Thyroid gland (tissue), 4 donors: ENCODE results near the gene KLF11. TPM values are rescaled to one million over a fixed set of nuclear protein-coding genes. Genes with fewer than 3 reads are reported as not detected.

Experiments used
- DNase-seq, 2 donors: peaks; one replicate each; pipeline ENCODE4 v3.0.0-alpha.2; 2019
- H3K27ac ChIP-seq, 3 donors: fragments of 200-600 bp; sonication (generic); 1 replicate in 2 of 3; 2 replicates in 1 of 3; pipeline ENCODE4 v1.5.1; 2016 to 2019; ENCODE audit warnings: mild to moderate bottlenecking in 1 of 3, moderate library complexity in 1 of 3
- H3K27me3 ChIP-seq: fragments of 200-600 bp; sonication (generic); one replicate; pipeline ENCODE4 v1.5.1; 2019
- H3K36me3 ChIP-seq, 2 donors: fragments of 200-600 bp; sonication (generic); one replicate each; pipeline ENCODE4 v1.5.1; 2016 to 2019
- H3K4me1 ChIP-seq, 2 donors: fragments of 200-600 bp; sonication (generic); one replicate each; pipeline ENCODE4 v1.5.1; 2017 to 2019
- H3K4me3 ChIP-seq, 3 donors: fragments of 200-600 bp; sonication (generic); replicated peaks in 1 of 3; 1 replicate in 2 of 3; 2 replicates in 1 of 3; pipeline ENCODE4 v1.5.1; 2016; ENCODE audit warnings: mild to moderate bottlenecking in 1 of 3
- H3K9me3 ChIP-seq: fragments of 200-600 bp; sonication (generic); one replicate; pipeline ENCODE4 v1.5.1; 2017
- POLR2A ChIP-seq, 2 donors: fragments of 450-650 bp; IDR thresholded peaks; one replicate each; pipeline ENCODE4 v1.6.1; 2017; ENCODE audit warnings: antibody characterized with exemption in 2 of 2, mild to moderate bottlenecking in 2 of 2, moderate library complexity in 1 of 2
- WGBS, 2 donors: methylation state at CpG; one replicate each; pipeline ENCODE4 v1.1.5; 2017; 5-methylcytosine and 5-hydroxymethylcytosine counted together
- intact Hi-C: fragments of 100-400 bp; cut with DNase I; formaldehyde crosslinking; loops from one replicate; pipeline ENCODE4 v1.15.1; 2023
- total RNA-seq, 4 donors: library from RNA; depleted of rRNA; stranded (reverse); fragments of >200 nt; gene quantifications; one replicate each; pipeline ENCODE4 v1.2.3, GENCODE V29; 2016
- TF ChIP-seq, protein P1 (sequence below), 6 experiments: fragments of 200-600 bp in 3 of 6; fragments of 450-650 bp in 3 of 6; sonication (generic) in 3 of 6; IDR thresholded peaks; one replicate each; pipeline ENCODE4 v1.5.1; 2016 to 2019; ENCODE audit warnings: antibody characterized with exemption in 6 of 6, mild to moderate bottlenecking in 2 of 6, inconsistent platforms in 1 of 6, moderate library complexity in 1 of 6

KLF11 gene
- total RNA-seq, 4 donors from 2014 or later, result 11.2 to 44.2 (median 23.7) TPM

DNA sequence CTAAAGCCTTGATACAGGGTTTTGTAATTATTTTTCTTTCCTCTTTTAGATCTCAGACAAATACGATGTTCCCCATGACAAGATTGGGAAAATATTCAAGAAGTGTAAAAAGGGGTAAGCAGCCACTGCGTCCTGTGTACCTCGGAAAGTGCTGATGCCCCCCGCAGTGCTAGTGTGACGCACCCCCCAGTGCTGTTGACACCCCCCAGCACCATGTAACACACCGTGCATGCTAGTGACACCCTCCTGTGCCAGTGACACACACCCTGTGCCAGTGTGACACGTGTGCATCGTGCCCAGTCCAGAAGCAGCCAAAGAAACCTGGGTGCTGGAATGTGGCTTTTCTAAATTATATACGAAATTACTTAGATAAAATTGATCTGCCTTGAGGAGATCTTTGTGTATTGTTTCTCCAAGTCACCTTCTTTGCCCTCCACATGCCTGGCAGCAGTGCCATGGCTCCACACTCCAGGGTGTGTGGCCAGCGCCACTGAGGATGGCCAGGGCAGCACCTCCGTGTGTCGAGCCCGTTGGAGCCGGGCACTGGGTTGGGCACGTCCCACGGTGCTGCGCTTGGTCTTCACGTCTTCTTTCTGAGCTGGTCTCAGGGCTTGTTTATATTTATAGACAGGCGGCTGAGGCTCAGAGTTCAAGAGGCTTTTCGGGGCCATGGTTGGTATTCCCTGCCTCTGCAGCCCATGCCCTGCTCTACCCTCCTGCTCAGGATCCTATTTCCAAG, 44.3 kb upstream of the KLF11 start:
- Histone ChIP-seq H3K27me3 (no peaks in the 10 kb centered on the region), H3K27ac (no peak overlapping the region), H3K4me3 (no peak overlapping the region), H3K9me3 (no peaks in the 10 kb centered on the region), H3K36me3 (no peaks in the 10 kb centered on the region), H3K4me1 (no peaks in the 10 kb centered on the region)
- intact Hi-C loops, result no loop called here
- TF ChIP-seq POLR2A (IDR thresholded peaks at IDR 0.05), result no peak
- TF ChIP-seq, protein P1, sequence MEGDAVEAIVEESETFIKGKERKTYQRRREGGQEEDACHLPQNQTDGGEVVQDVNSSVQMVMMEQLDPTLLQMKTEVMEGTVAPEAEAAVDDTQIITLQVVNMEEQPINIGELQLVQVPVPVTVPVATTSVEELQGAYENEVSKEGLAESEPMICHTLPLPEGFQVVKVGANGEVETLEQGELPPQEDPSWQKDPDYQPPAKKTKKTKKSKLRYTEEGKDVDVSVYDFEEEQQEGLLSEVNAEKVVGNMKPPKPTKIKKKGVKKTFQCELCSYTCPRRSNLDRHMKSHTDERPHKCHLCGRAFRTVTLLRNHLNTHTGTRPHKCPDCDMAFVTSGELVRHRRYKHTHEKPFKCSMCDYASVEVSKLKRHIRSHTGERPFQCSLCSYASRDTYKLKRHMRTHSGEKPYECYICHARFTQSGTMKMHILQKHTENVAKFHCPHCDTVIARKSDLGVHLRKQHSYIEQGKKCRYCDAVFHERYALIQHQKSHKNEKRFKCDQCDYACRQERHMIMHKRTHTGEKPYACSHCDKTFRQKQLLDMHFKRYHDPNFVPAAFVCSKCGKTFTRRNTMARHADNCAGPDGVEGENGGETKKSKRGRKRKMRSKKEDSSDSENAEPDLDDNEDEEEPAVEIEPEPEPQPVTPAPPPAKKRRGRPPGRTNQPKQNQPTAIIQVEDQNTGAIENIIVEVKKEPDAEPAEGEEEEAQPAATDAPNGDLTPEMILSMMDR (IDR thresholded peaks at IDR 0.05), result no peak
- WGBS, 2 donors, result 95 to 97% methylated on average over 17 to 20 of the region's 20 CpGs
- no peak for DNase-seq

DNA sequence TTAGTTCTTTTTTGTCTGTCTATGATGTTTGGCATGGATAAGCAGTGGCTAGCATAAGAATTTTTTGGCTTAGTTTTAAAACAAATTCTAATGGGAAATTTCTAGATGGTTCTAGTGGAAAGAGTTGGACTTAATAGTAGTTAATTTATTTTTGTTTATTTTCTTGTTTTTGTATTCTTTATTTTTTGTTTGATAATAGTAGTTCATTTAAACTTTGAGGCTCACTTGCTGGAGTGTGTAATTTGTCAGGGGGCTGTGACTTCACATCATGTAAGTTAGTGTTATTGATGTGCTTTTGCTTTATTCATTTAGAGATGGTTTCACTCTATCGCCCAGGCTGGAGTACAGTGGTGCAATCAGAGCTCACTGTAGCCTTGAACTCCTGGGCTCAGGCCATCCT, 43.7 kb upstream of the KLF11 start:
- no peaks in the 10 kb centered on the region for H3K36me3 ChIP-seq
- DNase-seq, result no peak
- intact Hi-C loops, result no loop called here
- H3K4me3 ChIP-seq, result no peak overlapping the region
- TF ChIP-seq, protein P1 (IDR thresholded peaks at IDR 0.05), result no peak
- no peak for TF ChIP-seq POLR2A (IDR thresholded peaks at IDR 0.05)
- 94 to 100% methylated on average over 1 of the region's 1 CpG for WGBS, 2 donors
- no peaks in the 10 kb centered on the region for H3K9me3 ChIP-seq
- no peaks in the 10 kb centered on the region for H3K27me3 ChIP-seq
- no peaks in the 10 kb centered on the region for H3K4me1 ChIP-seq
- no peak overlapping the region for H3K27ac ChIP-seq

DNA sequence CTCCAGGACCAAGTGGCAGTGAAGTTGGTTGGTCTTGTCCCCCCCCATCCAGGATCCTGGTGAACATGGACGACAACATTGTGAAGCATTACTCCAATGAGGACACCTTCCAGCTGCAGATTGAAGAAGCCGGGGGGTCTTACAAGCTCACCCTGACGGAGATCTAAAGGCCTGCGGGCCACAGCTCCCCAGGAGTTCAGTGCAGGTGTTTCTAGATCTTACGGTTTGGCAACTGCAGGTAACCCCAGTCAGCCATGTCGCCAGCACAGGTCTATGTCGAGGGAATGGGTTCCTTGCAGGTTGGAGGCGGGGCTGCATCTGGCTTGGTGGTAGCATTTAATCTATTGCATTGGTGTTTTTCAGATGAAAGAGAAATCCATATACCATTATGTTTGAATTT, 42.8 kb upstream of the KLF11 start:
- TF ChIP-seq, protein P1 (IDR thresholded peaks at IDR 0.05), result no peak
- TF ChIP-seq POLR2A (IDR thresholded peaks at IDR 0.05), result no peak
- H3K36me3 ChIP-seq, result no peaks in the 10 kb centered on the region
- no peak for DNase-seq
- intact Hi-C loops, result no loop called here
- no peaks in the 10 kb centered on the region for H3K4me1 ChIP-seq
- WGBS, 2 donors, result 91% methylated on average over 7 to 8 of the region's 8 CpGs
- no peaks in the 10 kb centered on the region for H3K9me3 ChIP-seq
- H3K27ac ChIP-seq, result no peak overlapping the region
- H3K27me3 ChIP-seq, result no peaks in the 10 kb centered on the region
- no peak overlapping the region for H3K4me3 ChIP-seq

DNA sequence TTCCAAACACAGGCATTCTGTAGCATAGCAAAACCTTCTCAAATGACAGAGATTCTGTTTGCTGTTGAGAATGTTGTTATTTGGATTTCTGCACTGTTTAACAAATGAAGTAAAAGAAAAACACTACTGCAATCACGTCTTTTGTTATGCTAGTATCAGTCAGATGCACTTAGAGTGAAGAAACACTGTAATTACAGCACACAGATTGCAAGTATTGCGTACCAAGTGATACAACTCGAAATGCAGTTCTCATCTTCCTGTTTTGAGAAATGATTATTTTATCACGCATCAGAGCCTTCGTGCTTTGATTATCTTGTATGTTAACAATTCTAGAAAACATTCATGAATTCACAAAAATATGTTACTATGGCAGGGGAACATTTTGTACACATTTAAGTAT, 41.8 kb upstream of the KLF11 start:
- Histone ChIP-seq H3K9me3 (no peaks in the 10 kb centered on the region), H3K4me3 (no peak overlapping the region), H3K27me3 (no peaks in the 10 kb centered on the region), H3K36me3 (no peaks in the 10 kb centered on the region), H3K4me1 (peaks cover 0 to 6% of the 10 kb centered on the region in 2 donors), H3K27ac (no peak overlapping the region)
- no peak for DNase-seq
- intact Hi-C loops, result no loop called here
- TF ChIP-seq, protein P1 (IDR thresholded peaks at IDR 0.05), result no peak
- no peak for TF ChIP-seq POLR2A (IDR thresholded peaks at IDR 0.05)
- WGBS, 2 donors, result 89 to 90% methylated on average over 5 of the region's 5 CpGs

DNA sequence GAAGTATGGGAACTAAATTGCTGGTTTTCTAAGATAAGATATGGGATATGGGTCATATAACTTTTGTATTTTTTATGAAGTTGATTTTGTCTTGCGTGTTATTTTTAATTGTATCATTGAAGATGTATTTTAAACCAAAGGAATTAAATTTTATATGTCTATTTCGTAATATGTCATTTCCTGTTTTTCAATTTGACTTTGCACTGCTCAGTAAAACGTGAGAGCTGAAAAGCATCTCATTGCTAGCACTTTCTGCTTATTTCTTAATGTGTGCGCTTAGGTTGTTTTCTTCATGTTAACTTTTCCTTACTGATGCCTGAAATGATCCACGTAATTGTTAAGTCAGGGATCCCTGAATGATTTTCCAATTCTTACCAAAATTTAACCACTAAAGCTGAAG, 41.2 kb upstream of the KLF11 start:
- no peak for TF ChIP-seq POLR2A (IDR thresholded peaks at IDR 0.05)
- Histone ChIP-seq H3K4me3 (no peak overlapping the region), H3K4me1 (peaks cover 0 to 12% of the 10 kb centered on the region in 2 donors), H3K27ac (no peak overlapping the region), H3K9me3 (no peaks in the 10 kb centered on the region), H3K27me3 (no peaks in the 10 kb centered on the region), H3K36me3 (no peaks in the 10 kb centered on the region)
- no peak for DNase-seq
- WGBS, 2 donors, result 79 to 90% methylated on average over 5 of the region's 5 CpGs
- intact Hi-C loops, result no loop called here
